Natural killer cell treated with Interleukin-12 subunit alpha and Interleukin-12 subunit beta and Interleukin-15 and Interleukin-18, amount 100 ng/mL, for 72 hours (primary cell): ENCODE results near the gene FCGR3B. TPM values are rescaled to one million over a fixed set of nuclear protein-coding genes. Genes with fewer than 3 reads are reported as not detected.
"Not testable (repeated sequence)": the region's sequence is repeated elsewhere in the genome, so short reads cannot be mapped to it uniquely, and the experiment has no call there.

Source experiments
- ATAC-seq, 2 donors: fragments of 150-1000 bp; cut with Tn5 transposase in 1 of 2; sonication (Bioruptor Pico), chemical (Tn5 transposase) in 1 of 2; 2 replicates each; pipeline ENCODE4 v1.10.0; 2021
- DNase-seq: peaks from one replicate; pipeline ENCODE4 v3.0.0; 2022; ENCODE audit warnings: low spot score
- H3K27ac Mint-ChIP-seq, 2 donors: 1 replicate in 1 of 2; 2 replicates in 1 of 2; pipeline ENCODE4 v1.8.0; 2022; ENCODE audit warnings: mixed read lengths in 2 of 2, mild to moderate bottlenecking in 1 of 2, moderate library complexity in 1 of 2
- H3K27me3 Mint-ChIP-seq, 2 donors: 1 replicate in 1 of 2; 2 replicates in 1 of 2; pipeline ENCODE4 v1.8.0; 2022; ENCODE audit warnings: mixed read lengths in 2 of 2
- H3K36me3 Mint-ChIP-seq: one replicate; pipeline ENCODE4 v1.8.0; 2022; ENCODE audit warnings: mixed read lengths
- H3K4me1 Mint-ChIP-seq, 2 donors: 1 replicate in 1 of 2; 2 replicates in 1 of 2; pipeline ENCODE4 v1.8.0; 2022; ENCODE audit warnings: low read depth in 2 of 2, mixed read lengths in 2 of 2, mild to moderate bottlenecking in 1 of 2
- H3K4me3 Mint-ChIP-seq: one replicate; pipeline ENCODE4 v1.8.0; 2022; ENCODE audit warnings: mixed read lengths
- H3K9me3 Mint-ChIP-seq: 2 replicates; pipeline ENCODE4 v1.8.0; 2022; ENCODE audit warnings: mixed read lengths
- total RNA-seq, 2 donors: library from RNA; stranded (reverse); gene quantifications; one replicate each; pipeline ENCODE4 v1.2.3, GENCODE V29; 2022

The FCGR3B gene
- total RNA-seq, 2 donors from 2014 or later, result 2.7 to 3.0 TPM

GRCh38 chr1:161653971-161654370 is 23.0 kb upstream of the FCGR3B start:
- H3K9me3 Mint-ChIP-seq, H3K36me3 Mint-ChIP-seq, ATAC-seq, H3K27ac Mint-ChIP-seq, H3K27me3 Mint-ChIP-seq, H3K4me3 Mint-ChIP-seq, DNase-seq: not testable (repeated sequence)
- peaks cover 1 to 11% of the 10 kb centered on the region in 2 donors for H3K4me1 Mint-ChIP-seq

GRCh38 chr1:161653541-161653940 is 22.6 kb upstream of the FCGR3B start:
- H3K36me3 Mint-ChIP-seq, H3K27me3 Mint-ChIP-seq, DNase-seq, H3K27ac Mint-ChIP-seq, H3K4me3 Mint-ChIP-seq, H3K9me3 Mint-ChIP-seq: not testable (repeated sequence)
- H3K4me1 Mint-ChIP-seq, result peaks cover 3 to 11% of the 10 kb centered on the region in 2 donors
- peak in 1 of 2 donors; percentile 24 for ATAC-seq

GRCh38 chr1:161647507-161648360 is 16.8 kb upstream of the FCGR3B start:
- Mint-ChIP-seq H3K4me3 (peak overlapping the region; percentile 4), H3K4me1 (peaks cover 20 to 52% of the 10 kb centered on the region in 2 donors), H3K27ac (peak overlapping the region; percentile 15 to 70)
- peak; percentile 49 to 53 for ATAC-seq
- H3K27me3 Mint-ChIP-seq, H3K9me3 Mint-ChIP-seq, H3K36me3 Mint-ChIP-seq, DNase-seq: not testable (repeated sequence)

- Mint-ChIP-seq H3K4me3 (peak overlapping the region; percentile 32), H3K27ac (peak overlapping the region; percentile 74 to 76), H3K4me1 (peaks cover 29 to 55% of the 10 kb centered on the region in 2 donors)
- H3K27me3 Mint-ChIP-seq, ATAC-seq, H3K9me3 Mint-ChIP-seq, H3K36me3 Mint-ChIP-seq, DNase-seq: not testable (repeated sequence)
Observed at GRCh38 chr1:161644855-161645254, 13.9 kb upstream of the FCGR3B start.

GRCh38 chr1:161643481-161644208 is 12.7 kb upstream of the FCGR3B start:
- Mint-ChIP-seq H3K27ac (peak overlapping the region; percentile 76 to 88), H3K4me3 (peak overlapping the region; percentile 60), H3K4me1 (peaks cover 27 to 49% of the 10 kb centered on the region in 2 donors)
- H3K27me3 Mint-ChIP-seq, H3K36me3 Mint-ChIP-seq, H3K9me3 Mint-ChIP-seq: not testable (repeated sequence)
- ATAC-seq (peak; percentile 87 to 90), DNase-seq (peak; percentile 62)

GRCh38 chr1:161642697-161643096 is 11.7 kb upstream of the FCGR3B start:
- peaks cover 24 to 47% of the 10 kb centered on the region in 2 donors for H3K4me1 Mint-ChIP-seq
- peak overlapping the region; percentile 72 to 76 for H3K27ac Mint-ChIP-seq
- H3K36me3 Mint-ChIP-seq, DNase-seq, H3K9me3 Mint-ChIP-seq, H3K27me3 Mint-ChIP-seq: not testable (repeated sequence)
- H3K4me3 Mint-ChIP-seq, result peak overlapping the region; percentile 60
- ATAC-seq, result peak; percentile 28 to 68

- H3K4me1 Mint-ChIP-seq, result peaks cover 26 to 39% of the 10 kb centered on the region in 2 donors
- H3K27ac Mint-ChIP-seq, H3K9me3 Mint-ChIP-seq, H3K4me3 Mint-ChIP-seq, H3K27me3 Mint-ChIP-seq, ATAC-seq, DNase-seq, H3K36me3 Mint-ChIP-seq: not testable (repeated sequence)
Observed at GRCh38 chr1:161639203-161639602, 8.2 kb upstream of the FCGR3B start.

- H3K4me3 Mint-ChIP-seq, H3K36me3 Mint-ChIP-seq, ATAC-seq, H3K27me3 Mint-ChIP-seq, DNase-seq, H3K9me3 Mint-ChIP-seq, H3K27ac Mint-ChIP-seq: not testable (repeated sequence)
- peaks cover 25 to 32% of the 10 kb centered on the region in 2 donors for H3K4me1 Mint-ChIP-seq
Observed at GRCh38 chr1:161638251-161638993, 7.4 kb upstream of the FCGR3B start.

GRCh38 chr1:161636976-161637375 is 6.0 kb upstream of the FCGR3B start:
- H3K4me1 Mint-ChIP-seq, result peaks cover 16 to 19% of the 10 kb centered on the region in 2 donors
- not testable (repeated sequence) for H3K27me3 Mint-ChIP-seq, H3K4me3 Mint-ChIP-seq, DNase-seq, H3K9me3 Mint-ChIP-seq, ATAC-seq, H3K36me3 Mint-ChIP-seq
- peak overlapping the region; percentile 80 to 91 for H3K27ac Mint-ChIP-seq

GRCh38 chr1:161636189-161636782 is 5.3 kb upstream of the FCGR3B start:
- Mint-ChIP-seq H3K27ac (peak overlapping the region; percentile 80 to 91), H3K4me1 (peaks cover 16 to 18% of the 10 kb centered on the region in 2 donors), H3K4me3 (peak overlapping the region; percentile 76)
- not testable (repeated sequence) for DNase-seq, H3K27me3 Mint-ChIP-seq, H3K36me3 Mint-ChIP-seq, H3K9me3 Mint-ChIP-seq
- ATAC-seq, result peak; percentile 81 to 86

GRCh38 chr1:161634993-161635392 is 4.0 kb upstream of the FCGR3B start:
- ATAC-seq, H3K9me3 Mint-ChIP-seq, H3K36me3 Mint-ChIP-seq, H3K27me3 Mint-ChIP-seq, DNase-seq: not testable (repeated sequence)
- peak overlapping the region; percentile 80 to 91 for H3K27ac Mint-ChIP-seq
- H3K4me1 Mint-ChIP-seq, result peaks cover 13 to 18% of the 10 kb centered on the region in 2 donors
- peak overlapping the region; percentile 36 for H3K4me3 Mint-ChIP-seq

GRCh38 chr1:161630128-161630742 is 741 bp downstream of the FCGR3B start:
- H3K4me1 Mint-ChIP-seq, result peaks cover 12 to 20% of the 10 kb centered on the region in 2 donors
- H3K36me3 Mint-ChIP-seq, H3K9me3 Mint-ChIP-seq, H3K27me3 Mint-ChIP-seq, DNase-seq, ATAC-seq, H3K4me3 Mint-ChIP-seq, H3K27ac Mint-ChIP-seq: not testable (repeated sequence)
